ENCODE measurements around the gene ALG1. TPM values are rescaled to one million over a fixed set of nuclear protein-coding genes. Genes with fewer than 3 reads are reported as not detected.

ALG1 gene
- total and polyA plus RNA-seq, 2 of the 13 experiments (the other 11 are each of a cell fraction or from before 2014, with no cell fraction given): 43.3 to 75.6 TPM

DNA sequence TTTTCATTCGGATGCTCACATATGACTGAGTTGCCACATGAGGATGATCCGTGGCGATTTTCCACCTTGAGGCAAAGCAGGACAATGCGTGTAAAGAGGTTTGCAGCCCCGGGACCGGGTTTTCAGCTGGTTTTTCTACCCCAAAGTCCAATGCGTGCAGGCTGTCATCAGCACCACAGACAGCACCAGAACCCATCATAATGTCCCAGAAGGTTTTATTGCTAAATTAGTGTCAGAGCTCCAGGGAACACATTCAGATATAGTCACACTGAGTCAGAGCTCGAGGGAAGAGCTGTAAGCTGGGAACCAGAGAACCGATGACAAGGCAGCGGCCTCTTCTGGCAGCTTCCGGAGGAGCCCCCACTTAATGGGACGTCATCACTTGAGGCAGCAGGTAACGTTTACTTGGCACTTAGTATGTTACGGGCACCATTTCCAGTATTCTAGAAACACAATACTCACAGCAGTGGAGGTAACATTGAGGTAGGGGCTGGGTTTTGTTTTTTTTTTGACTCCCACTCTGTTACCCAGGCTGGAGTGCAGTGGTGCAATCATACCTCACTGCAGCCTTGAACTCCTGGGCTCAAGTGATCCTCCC is 29.0 kb upstream of the ALG1 start (continued):
- TF ChIP-seq PAXIP1 (CRISPR knock-in tag; conservative IDR thresholded peaks at IDR 0.05) (0 out of 2 replicates have a peak, but pooled peaks have one; percentile 15), TP53 (CRISPR knock-in tag; conservative IDR thresholded peaks at IDR 0.05) (no peak), FOSL2 (CRISPR knock-in tag; IDR thresholded peaks at IDR 0.05) (peak; percentile 42), ZNF83 (CRISPR knock-in tag; IDR thresholded peaks at IDR 0.05; ENCODE audit: borderline replicate concordance) (0 out of 2 replicates have a peak, but pooled peaks have one; percentile 34), PPARG (CRISPR knock-in tag; conservative IDR thresholded peaks at IDR 0.05) (no peak), ZNF251 (CRISPR knock-in tag; IDR thresholded peaks at IDR 0.05) (no peak), ZNF124 (CRISPR knock-in tag; IDR thresholded peaks at IDR 0.05) (no peak), ZNF605 (CRISPR knock-in tag; IDR thresholded peaks at IDR 0.05) (peak; percentile 63; the same call in 1 of the 2 replicates), TAF1 (CRISPR knock-in tag; IDR thresholded peaks at IDR 0.05) (no peak), ATF6 (CRISPR knock-in tag; conservative IDR thresholded peaks at IDR 0.05) (no peak), ZSCAN12 (CRISPR knock-in tag; IDR thresholded peaks at IDR 0.05) (no peak; the same call in 1 of the 2 replicates), THAP9 (CRISPR knock-in tag; IDR thresholded peaks at IDR 0.05; ENCODE audit: borderline replicate concordance) (no peak; the same call in 1 of the 2 replicates), WIZ (CRISPR knock-in tag; IDR thresholded peaks at IDR 0.05) (no peak), ZNF737 (CRISPR knock-in tag; IDR thresholded peaks at IDR 0.05; ENCODE audit: borderline replicate concordance) (no peak)
- TF ChIP-seq, protein P1, sequence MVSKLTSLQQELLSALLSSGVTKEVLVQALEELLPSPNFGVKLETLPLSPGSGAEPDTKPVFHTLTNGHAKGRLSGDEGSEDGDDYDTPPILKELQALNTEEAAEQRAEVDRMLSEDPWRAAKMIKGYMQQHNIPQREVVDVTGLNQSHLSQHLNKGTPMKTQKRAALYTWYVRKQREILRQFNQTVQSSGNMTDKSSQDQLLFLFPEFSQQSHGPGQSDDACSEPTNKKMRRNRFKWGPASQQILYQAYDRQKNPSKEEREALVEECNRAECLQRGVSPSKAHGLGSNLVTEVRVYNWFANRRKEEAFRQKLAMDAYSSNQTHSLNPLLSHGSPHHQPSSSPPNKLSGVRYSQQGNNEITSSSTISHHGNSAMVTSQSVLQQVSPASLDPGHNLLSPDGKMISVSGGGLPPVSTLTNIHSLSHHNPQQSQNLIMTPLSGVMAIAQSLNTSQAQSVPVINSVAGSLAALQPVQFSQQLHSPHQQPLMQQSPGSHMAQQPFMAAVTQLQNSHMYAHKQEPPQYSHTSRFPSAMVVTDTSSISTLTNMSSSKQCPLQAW (CRISPR knock-in tag; IDR thresholded peaks at IDR 0.05): 0 out of 2 replicates have a peak, but pooled peaks have one; percentile 55
- TF ChIP-seq, protein P2, sequence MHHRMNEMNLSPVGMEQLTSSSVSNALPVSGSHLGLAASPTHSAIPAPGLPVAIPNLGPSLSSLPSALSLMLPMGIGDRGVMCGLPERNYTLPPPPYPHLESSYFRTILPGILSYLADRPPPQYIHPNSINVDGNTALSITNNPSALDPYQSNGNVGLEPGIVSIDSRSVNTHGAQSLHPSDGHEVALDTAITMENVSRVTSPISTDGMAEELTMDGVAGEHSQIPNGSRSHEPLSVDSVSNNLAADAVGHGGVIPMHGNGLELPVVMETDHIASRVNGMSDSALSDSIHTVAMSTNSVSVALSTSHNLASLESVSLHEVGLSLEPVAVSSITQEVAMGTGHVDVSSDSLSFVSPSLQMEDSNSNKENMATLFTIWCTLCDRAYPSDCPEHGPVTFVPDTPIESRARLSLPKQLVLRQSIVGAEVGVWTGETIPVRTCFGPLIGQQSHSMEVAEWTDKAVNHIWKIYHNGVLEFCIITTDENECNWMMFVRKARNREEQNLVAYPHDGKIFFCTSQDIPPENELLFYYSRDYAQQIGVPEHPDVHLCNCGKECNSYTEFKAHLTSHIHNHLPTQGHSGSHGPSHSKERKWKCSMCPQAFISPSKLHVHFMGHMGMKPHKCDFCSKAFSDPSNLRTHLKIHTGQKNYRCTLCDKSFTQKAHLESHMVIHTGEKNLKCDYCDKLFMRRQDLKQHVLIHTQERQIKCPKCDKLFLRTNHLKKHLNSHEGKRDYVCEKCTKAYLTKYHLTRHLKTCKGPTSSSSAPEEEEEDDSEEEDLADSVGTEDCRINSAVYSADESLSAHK (CRISPR knock-in tag; IDR thresholded peaks at IDR 0.05; ENCODE audit: borderline replicate concordance): no peak
